NB4 (cell line): ENCODE data around the gene PPP4R4.
"Not testable (repeated sequence)": the region's sequence is repeated elsewhere in the genome, so short reads cannot be mapped to it uniquely, and the experiment has no call there.

ENCODE experiments used
- POLR2A ChIP-seq: IDR thresholded peaks from 2 replicates; pipeline ENCODE4 v1.6.1; 2011; ENCODE audit warnings: mild to moderate bottlenecking; ENCODE audit not compliant: insufficient read length; ENCODE audit errors: extremely low read depth
- TF ChIP-seq, protein P1 (sequence below): IDR thresholded peaks from one replicate; pipeline ENCODE4 v1.5.1; 2012; ENCODE audit warnings: low read depth, low read length

DNA sequence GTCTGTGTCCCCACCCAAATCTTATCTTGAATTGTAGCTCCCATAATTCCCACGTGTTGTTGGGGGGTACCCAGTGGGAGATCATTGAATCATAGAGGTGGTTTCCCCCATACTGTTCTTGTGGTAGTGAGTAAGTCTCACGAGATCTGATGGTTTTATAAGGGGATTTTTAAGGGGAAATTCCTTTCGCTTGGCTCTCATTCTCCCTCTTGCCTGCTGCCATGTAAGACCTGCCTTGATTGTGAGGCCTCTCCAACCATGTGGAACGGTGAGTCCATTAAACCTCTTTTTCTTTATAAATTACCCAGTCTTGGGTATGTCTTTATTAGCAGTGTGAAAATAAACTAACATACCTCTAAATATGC is 122.0 kb downstream of the PPP4R4 start:
- TF ChIP-seq, protein P1, sequence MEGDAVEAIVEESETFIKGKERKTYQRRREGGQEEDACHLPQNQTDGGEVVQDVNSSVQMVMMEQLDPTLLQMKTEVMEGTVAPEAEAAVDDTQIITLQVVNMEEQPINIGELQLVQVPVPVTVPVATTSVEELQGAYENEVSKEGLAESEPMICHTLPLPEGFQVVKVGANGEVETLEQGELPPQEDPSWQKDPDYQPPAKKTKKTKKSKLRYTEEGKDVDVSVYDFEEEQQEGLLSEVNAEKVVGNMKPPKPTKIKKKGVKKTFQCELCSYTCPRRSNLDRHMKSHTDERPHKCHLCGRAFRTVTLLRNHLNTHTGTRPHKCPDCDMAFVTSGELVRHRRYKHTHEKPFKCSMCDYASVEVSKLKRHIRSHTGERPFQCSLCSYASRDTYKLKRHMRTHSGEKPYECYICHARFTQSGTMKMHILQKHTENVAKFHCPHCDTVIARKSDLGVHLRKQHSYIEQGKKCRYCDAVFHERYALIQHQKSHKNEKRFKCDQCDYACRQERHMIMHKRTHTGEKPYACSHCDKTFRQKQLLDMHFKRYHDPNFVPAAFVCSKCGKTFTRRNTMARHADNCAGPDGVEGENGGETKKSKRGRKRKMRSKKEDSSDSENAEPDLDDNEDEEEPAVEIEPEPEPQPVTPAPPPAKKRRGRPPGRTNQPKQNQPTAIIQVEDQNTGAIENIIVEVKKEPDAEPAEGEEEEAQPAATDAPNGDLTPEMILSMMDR, result not testable (repeated sequence)
- TF ChIP-seq POLR2A, result not testable (repeated sequence)
